T47D (cell line): ENCODE measurements around the gene OR1M1.
A peak's percentile ranks its signal among the peaks of the same experiment; 100 is the strongest.
"Not testable (repeated sequence)": the region's sequence is repeated elsewhere in the genome, so short reads cannot be mapped to it uniquely, and the experiment has no call there.

Experiments
- DNase-seq, 2 experiments: peaks; one replicate each; pipeline versions ENCODE4 v3.0.0 to v3.0.0-alpha.2; 2011 to 2012; ENCODE audit warnings: low read depth in 1 of 2, low spot score in 1 of 2
- JUND ChIP-seq: IDR thresholded peaks from 2 replicates; pipeline ENCODE4 v1.6.1; 2012; ENCODE audit warnings: low read depth
- in situ Hi-C: cut with HindIII; loops from 2 replicates; pipeline ENCODE4 v1.10.0; 2016; ENCODE audit warnings: low sequenced_read_pairs, low pct_unique_long_range_greater_than_20kb

OR1M1 gene

GRCh38 chr19:9058905-9059667 lies 27.8 kb upstream of the OR1M1 start:
- no peak for TF ChIP-seq JUND
- in situ Hi-C loops: no loop called here
- DNase-seq: no peak

DNA sequence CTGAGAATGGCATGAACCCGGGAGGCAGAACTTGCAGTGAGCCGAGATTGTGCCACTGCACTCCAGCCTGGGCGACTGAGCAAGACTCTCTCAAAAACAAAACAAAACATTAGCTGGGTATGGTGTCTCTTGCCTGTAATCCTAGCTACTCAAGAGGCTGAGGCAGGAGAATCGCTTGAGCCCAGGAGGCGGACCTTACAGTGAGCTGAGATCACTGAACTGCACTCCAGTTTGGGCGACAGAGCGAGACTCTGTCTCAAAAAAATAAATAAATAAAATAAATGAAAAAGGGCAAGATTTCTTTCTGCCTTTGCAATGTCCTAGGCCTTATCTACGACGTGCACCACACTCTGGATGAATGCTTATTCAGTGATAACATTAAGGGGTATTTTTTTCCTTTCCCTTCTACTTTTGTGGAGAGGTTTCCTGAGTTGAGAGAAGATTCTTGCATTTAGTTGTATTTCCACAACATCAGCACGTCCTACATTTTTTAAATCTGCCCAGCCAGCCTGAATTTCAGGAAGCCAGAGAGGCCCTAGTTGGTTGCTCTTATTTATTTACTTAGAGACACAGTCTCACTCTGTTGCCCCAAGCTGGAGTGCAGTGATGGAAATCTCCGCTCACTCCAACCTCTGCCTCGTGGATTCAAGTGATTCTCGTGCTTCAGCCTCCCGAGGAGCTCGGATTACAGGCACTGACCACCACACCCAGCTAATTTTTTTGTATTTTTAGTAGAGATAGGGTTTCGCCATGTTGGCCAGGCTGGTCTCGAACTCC lies 26.1 kb upstream of the OR1M1 start:
- in situ Hi-C loops: no loop called here
- DNase-seq: peak in 1 of 2 experiments; percentile 49
- no peak for TF ChIP-seq JUND

GRCh38 chr19:9061879-9062278 lies 25.0 kb upstream of the OR1M1 start:
- DNase-seq: no peak
- no peak for TF ChIP-seq JUND
- in situ Hi-C loops: no loop called here

- DNase-seq: no peak
- in situ Hi-C loops: no loop called here
- TF ChIP-seq JUND: no peak
Measured at GRCh38 chr19:9065457-9066014, 21.3 kb upstream of the OR1M1 start.

- peak in 1 of 2 experiments; percentile 46 for DNase-seq
- no peak for TF ChIP-seq JUND
- in situ Hi-C loops: no loop called here
Measured at GRCh38 chr19:9070066-9070465, 16.8 kb upstream of the OR1M1 start.

DNA sequence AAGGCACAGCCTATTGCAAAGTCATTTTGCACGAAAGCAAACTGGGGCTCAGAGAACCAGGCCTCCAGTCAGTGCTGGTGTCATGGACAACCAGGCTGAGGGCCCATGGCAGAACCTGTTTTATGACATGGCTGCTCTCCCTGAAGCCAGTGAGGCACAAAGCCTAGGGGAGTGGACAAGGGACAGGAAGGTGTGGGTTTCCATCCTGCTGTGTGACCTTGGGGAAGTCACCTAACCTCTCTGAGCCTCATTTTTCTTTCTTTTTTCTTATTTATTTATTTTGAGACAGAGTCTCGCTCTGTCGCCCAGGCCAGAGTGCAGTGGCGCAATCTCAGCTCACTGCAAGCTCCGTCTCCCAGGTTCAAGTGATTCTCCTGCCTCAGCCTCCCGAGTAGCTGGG lies 15.1 kb upstream of the OR1M1 start:
- DNase-seq, in situ Hi-C loops: not testable (repeated sequence)

DNA sequence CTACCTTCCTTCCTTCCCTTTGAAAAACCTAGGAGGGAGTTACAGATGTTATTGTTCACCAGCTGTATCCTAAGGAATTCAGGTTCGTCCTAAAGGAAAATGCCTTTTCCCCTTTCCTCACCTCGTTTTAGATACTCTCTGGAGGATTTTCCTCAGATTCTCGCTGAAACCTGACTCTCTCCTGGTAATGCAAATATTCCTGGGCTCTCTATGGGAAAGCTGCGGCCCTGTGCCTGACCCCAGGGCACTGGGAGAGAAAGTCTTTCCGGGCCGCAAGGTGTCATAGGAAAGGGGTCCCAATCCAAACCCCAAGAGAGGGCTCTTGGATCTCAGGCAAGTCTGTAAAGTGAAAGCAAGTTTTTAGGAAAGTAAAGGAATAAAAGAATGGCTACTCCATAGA lies 13.1 kb upstream of the OR1M1 start:
- in situ Hi-C loops: no loop called here
- TF ChIP-seq JUND: no peak
- no peak for DNase-seq

DNA sequence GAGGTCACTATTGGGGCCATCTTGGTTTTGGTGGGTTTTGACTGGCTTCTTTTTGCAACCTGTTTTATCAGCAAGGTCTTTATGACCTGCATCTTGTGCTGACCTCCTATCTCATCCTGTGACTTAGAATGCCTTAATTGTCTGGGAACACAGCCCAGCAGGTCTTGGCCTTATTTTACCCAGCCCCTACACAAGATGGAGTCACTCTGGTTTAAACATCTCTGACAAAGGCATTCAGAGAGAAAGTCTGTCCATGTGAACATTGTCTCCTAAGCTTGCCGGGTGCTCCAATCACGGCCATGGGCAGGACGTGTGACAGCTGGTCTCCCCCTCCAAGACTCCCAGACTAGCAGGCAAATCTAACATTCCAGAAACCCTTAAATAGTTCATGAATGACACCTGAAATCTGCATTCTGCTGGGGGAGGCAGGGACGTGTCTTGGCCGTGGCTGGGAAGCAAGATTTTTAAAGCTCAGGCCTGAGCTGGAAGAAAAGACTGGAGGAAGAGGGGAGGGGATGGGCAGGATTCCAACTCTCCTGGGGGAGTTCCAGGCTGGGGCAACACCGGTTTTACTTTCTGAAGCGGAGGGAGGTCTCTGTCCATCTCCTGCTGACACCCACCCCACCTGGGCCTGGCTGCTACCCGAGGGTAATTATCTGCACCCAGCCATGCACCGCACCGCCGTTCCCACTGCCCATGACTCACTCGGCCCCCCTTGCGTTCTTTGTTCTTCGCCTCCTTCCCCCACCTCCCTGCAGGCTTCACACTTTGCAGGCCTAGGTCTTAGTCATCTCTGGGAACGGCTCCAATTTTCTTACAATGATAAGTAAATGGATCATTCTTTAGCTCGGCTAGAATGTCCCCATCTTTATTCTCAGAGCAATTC lies 11.6 kb upstream of the OR1M1 start:
- in situ Hi-C loops: no loop called here
- DNase-seq: no peak
- TF ChIP-seq JUND: no peak

GRCh38 chr19:9076901-9077300 lies 10.0 kb upstream of the OR1M1 start:
- no peak for TF ChIP-seq JUND
- in situ Hi-C loops: no loop called here
- DNase-seq: no peak

DNA sequence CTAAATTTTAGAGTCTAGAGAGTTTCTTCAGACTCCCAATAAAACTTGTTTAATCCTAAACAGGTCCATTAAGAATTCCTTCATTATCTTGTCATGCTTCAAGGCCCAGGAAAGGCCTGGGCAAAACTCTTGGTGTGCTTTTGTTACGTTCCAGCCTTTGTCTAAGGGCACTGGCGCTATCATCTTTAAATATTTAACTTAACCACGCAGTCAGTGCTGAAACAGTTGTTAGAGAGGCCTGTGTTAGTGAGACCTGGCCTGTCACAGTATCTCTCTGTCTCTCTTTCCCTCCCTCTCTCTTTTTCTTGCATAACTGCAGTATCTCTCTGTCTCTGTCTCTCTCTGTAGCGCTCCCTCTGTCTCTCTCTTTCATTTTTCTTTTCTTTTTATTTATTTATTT lies 8.2 kb upstream of the OR1M1 start:
- in situ Hi-C loops: no loop called here
- no peak for DNase-seq
- TF ChIP-seq JUND: no peak

- no peak for DNase-seq
- TF ChIP-seq JUND: no peak
- in situ Hi-C loops: no loop called here
Measured at GRCh38 chr19:9107375-9107774, 20.5 kb downstream of the OR1M1 start, which contains the start of gene OR7G2. TSS of gene OR7G2 (minus strand) at chr19:9107475. CDS start at chr19:9103243, 4,232 bp downstream.

DNA sequence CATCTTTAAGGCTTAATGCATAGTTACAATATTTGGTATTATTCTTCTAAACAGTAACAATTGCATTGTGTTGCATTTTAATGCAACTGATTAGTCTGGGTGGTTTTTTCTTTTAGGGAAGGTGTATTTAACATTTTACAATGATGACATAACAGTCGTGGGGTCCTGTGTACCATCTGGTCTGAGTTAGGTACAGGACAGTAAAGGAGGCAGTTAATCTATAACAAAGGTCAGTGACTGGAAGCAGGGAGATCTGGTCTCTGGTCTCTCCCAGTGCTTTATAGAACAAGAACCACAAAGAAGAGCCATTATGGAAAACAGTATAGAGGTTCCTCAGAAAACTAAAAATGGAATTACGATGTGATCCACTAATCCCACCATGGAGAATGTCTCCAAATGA lies 23.1 kb downstream of the OR1M1 start:
- no peak for TF ChIP-seq JUND
- in situ Hi-C loops: no loop called here
- no peak for DNase-seq
